Ovary (tissue), 9 donors: ENCODE measurements around the gene CDC42BPA. TPM values are rescaled to one million over a fixed set of nuclear protein-coding genes. Genes with fewer than 3 reads are reported as not detected.
A peak's percentile ranks its signal among the peaks of the same experiment; 100 is the strongest.

Source experiments
- DNase-seq, 5 donors: peaks; one replicate each; pipeline ENCODE4 v3.0.0-alpha.2; 2019 to 2020
- H3K27ac ChIP-seq, 2 donors: fragments of 200-600 bp; one replicate each; pipeline versions ENCODE4 v1.5.1 to v1.8.0; 2019 to 2022
- H3K27me3 ChIP-seq: fragments of 200-600 bp; one replicate; pipeline ENCODE4 v1.8.0; 2022
- H3K36me3 ChIP-seq: fragments of 200-600 bp; sonication (generic); one replicate; pipeline ENCODE4 v1.5.1; 2019
- H3K4me1 ChIP-seq: one replicate; pipeline ENCODE4 v1.8.1; 2013; ENCODE audit warnings: mild to moderate bottlenecking, moderate library complexity; ENCODE audit not compliant: insufficient read depth
- H3K4me3 ChIP-seq: fragments of 200-600 bp; sonication (generic); one replicate; pipeline ENCODE4 v1.5.1; 2017
- H3K9me3 ChIP-seq, 2 donors: fragments of 200-600 bp in 1 of 2; sonication (generic) in 1 of 2; one replicate each; pipeline versions ENCODE4 v1.5.1 to v1.8.1; 2013 to 2019; ENCODE audit warnings: mild to moderate bottlenecking in 1 of 2, moderate library complexity in 1 of 2
- EP300 ChIP-seq: sonication (generic); formaldehyde crosslinking; IDR thresholded peaks from one replicate; pipeline ENCODE4 v1.6.1; 2017; ENCODE audit warnings: antibody characterized with exemption
- POLR2A ChIP-seq: fragments of 450-650 bp; IDR thresholded peaks from one replicate; pipeline ENCODE4 v1.6.1; 2017; ENCODE audit warnings: antibody characterized with exemption, mild to moderate bottlenecking, moderate library complexity
- WGBS, 3 donors: extraction: QIAGEN DNeasy Blood & Tissue Kit in 1 of 3; methylation state at CpG; one replicate each; pipeline versions ENCODE4 v1.1.5 to v1.1.7; 2013 to 2017; 5-methylcytosine and 5-hydroxymethylcytosine counted together
- intact Hi-C, 4 donors: fragments of 100-400 bp; cut with DNase I; formaldehyde crosslinking; loops; one replicate each; pipeline versions ENCODE4 v1.11.0 to v1.15.1; 2022 to 2023
- polyA plus RNA-seq, 2 donors: library from polyadenylated mRNA; stranded (reverse); fragments of 200-250 nt in 1 of 2; fragments of 350-450 nt in 1 of 2; fragmentation: Illumina TruSeq in 1 of 2; extraction: RNeasy Lipid Tissue Mini Kit (QIAGEN cat#74804) in 1 of 2; gene quantifications; one replicate each; pipeline ENCODE4 v1.2.3, GENCODE V29; 2013 to 2014
- total RNA-seq, 7 donors: library from RNA; depleted of rRNA in 2 of 7; stranded (reverse); fragments of >200 nt in 2 of 7; fragmentation: NEBNext Ultra II Directional in 3 of 7; extraction: Animal tissue kit (Norgen Biotek cat#: 25700) in 3 of 7; gene quantifications; one replicate each; pipeline versions ENCODE4 v1.1.0 to v1.2.4, GENCODE V29; 2016 to 2023
- TF ChIP-seq, protein P1 (sequence below), 3 donors: fragments of 450-650 bp in 2 of 3; fragments of 200-600 bp in 1 of 3; IDR thresholded peaks; one replicate each; pipeline versions ENCODE4 v1.5.1 to v1.8.0; 2016 to 2022; ENCODE audit warnings: antibody characterized with exemption in 3 of 3, mild to moderate bottlenecking in 1 of 3
- donor health status: DM: no; HTN: no; CAD: no; lungs with moderate emphysema.
- donor health status: DM: no; HTN: no; CAD: no.
- donor health status: Bipolar disorder and iron deficiency.
- donor health status: DM: yes; HTN: yes; CAD: no.
- donor health status: DM: no; HTN: no; CAD: no.
- donor health status: DM: yes; HTN: yes; CAD: no.

The CDC42BPA gene
- total and polyA plus RNA-seq, 9 donors: 11.1 to 56.2 (median 40.2) TPM

GRCh38 chr1:226980565-226981385 is 337.5 kb downstream of the CDC42BPA start:
- WGBS, 3 donors: 78 to 90% (median 90%) methylated on average over 26 of the region's 26 CpGs
- Histone ChIP-seq H3K27ac (peak overlapping the region in 1 of 2 donors; percentile 54), H3K36me3 (no peaks in the 10 kb centered on the region), H3K9me3 (no peaks in the 10 kb centered on the region), H3K27me3 (no peaks in the 10 kb centered on the region), H3K4me1 (no peaks in the 10 kb centered on the region), H3K4me3 (no peak overlapping the region)
- intact Hi-C loops: no loop called here
- TF ChIP-seq POLR2A (no peak), EP300 (no peak)
- TF ChIP-seq, protein P1, sequence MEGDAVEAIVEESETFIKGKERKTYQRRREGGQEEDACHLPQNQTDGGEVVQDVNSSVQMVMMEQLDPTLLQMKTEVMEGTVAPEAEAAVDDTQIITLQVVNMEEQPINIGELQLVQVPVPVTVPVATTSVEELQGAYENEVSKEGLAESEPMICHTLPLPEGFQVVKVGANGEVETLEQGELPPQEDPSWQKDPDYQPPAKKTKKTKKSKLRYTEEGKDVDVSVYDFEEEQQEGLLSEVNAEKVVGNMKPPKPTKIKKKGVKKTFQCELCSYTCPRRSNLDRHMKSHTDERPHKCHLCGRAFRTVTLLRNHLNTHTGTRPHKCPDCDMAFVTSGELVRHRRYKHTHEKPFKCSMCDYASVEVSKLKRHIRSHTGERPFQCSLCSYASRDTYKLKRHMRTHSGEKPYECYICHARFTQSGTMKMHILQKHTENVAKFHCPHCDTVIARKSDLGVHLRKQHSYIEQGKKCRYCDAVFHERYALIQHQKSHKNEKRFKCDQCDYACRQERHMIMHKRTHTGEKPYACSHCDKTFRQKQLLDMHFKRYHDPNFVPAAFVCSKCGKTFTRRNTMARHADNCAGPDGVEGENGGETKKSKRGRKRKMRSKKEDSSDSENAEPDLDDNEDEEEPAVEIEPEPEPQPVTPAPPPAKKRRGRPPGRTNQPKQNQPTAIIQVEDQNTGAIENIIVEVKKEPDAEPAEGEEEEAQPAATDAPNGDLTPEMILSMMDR (IDR thresholded peaks at IDR 0.05): no peak
- peak in 2 of 5 donors; percentile 27 to 42 for DNase-seq

GRCh38 chr1:226980122-226980560 is 338.2 kb downstream of the CDC42BPA start:
- Histone ChIP-seq H3K36me3 (no peaks in the 10 kb centered on the region), H3K4me3 (no peak overlapping the region), H3K27me3 (no peaks in the 10 kb centered on the region), H3K9me3 (no peaks in the 10 kb centered on the region), H3K27ac (peak overlapping the region in 1 of 2 donors; percentile 54), H3K4me1 (peaks cover 3% of the 10 kb centered on the region)
- intact Hi-C loops: no loop called here
- peak in 1 of 5 donors; percentile 31 for DNase-seq
- WGBS, 3 donors: 94 to 100% (median 97%) methylated on average over 3 to 4 of the region's 4 CpGs
- TF ChIP-seq, protein P1 (IDR thresholded peaks at IDR 0.05): no peak
- TF ChIP-seq POLR2A (no peak), EP300 (no peak)

- H3K27ac ChIP-seq: peak overlapping the region in 1 of 2 donors; percentile 54
- H3K4me1 ChIP-seq: peaks cover 8% of the 10 kb centered on the region
- no peak overlapping the region for H3K4me3 ChIP-seq
- intact Hi-C loops: no loop called here
- H3K36me3 ChIP-seq: no peaks in the 10 kb centered on the region
- peak in 1 of 5 donors; percentile 21 for DNase-seq
- TF ChIP-seq POLR2A (no peak), EP300 (no peak)
- TF ChIP-seq, protein P1 (IDR thresholded peaks at IDR 0.05): no peak
- H3K9me3 ChIP-seq: no peaks in the 10 kb centered on the region
- H3K27me3 ChIP-seq: no peaks in the 10 kb centered on the region
- WGBS, 3 donors: 84 to 91% (median 87%) methylated on average over 12 of the region's 12 CpGs
These were observed 338.7 kb downstream of the CDC42BPA start for GRCh38 chr1:226979517-226980121.

GRCh38 chr1:226979115-226979516 is 339.2 kb downstream of the CDC42BPA start:
- H3K27ac ChIP-seq: no peak overlapping the region
- H3K9me3 ChIP-seq: no peaks in the 10 kb centered on the region
- WGBS, 3 donors: 86 to 92% (median 90%) methylated on average over 15 of the region's 15 CpGs
- intact Hi-C loops: no loop called here
- no peaks in the 10 kb centered on the region for H3K27me3 ChIP-seq
- peaks cover 13% of the 10 kb centered on the region for H3K4me1 ChIP-seq
- no peak overlapping the region for H3K4me3 ChIP-seq
- H3K36me3 ChIP-seq: no peaks in the 10 kb centered on the region
- no peak for TF ChIP-seq POLR2A
- TF ChIP-seq EP300: no peak
- TF ChIP-seq, protein P1 (IDR thresholded peaks at IDR 0.05): no peak
- peak in 2 of 5 donors; percentile 20 to 37 for DNase-seq
